Measurements from ENCODE around the gene SLC16A2.
A peak's percentile ranks its signal among the peaks of the same experiment; 100 is the strongest.

Gene SLC16A2

GRCh38 chrX:74531081-74531480 lies 109.8 kb downstream of the SLC16A2 start:
- no peak overlapping the region for H3K4me3 Mint-ChIP-seq

GRCh38 chrX:74534569-74535038 lies 113.3 kb downstream of the SLC16A2 start:
- Mint-ChIP-seq H3K9me3 (no peaks in the 10 kb centered on the region), H3K27me3 (ENCODE audit: low read depth) (no peaks in the 10 kb centered on the region), H3K36me3 (ENCODE audit: low read depth) (peaks cover 20% of the 10 kb centered on the region), H3K4me1 (peaks cover 39% of the 10 kb centered on the region), H3K27ac (peak overlapping the region; percentile 97 to 99 (median 98)), H3K4me3 (peak overlapping the region; percentile 84 to 93 (median 89))
- TF ChIP-seq CTCF (IDR thresholded peaks at IDR 0.05; ENCODE audit: unreplicated experiment in 3 of 3): no peak

More at GRCh38 chrX:74531081-74531480, 109.8 kb downstream of the SLC16A2 start:
- Mint-ChIP-seq H3K9me3 (no peaks in the 10 kb centered on the region), H3K36me3 (ENCODE audit: low read depth) (peaks cover 26% of the 10 kb centered on the region), H3K27me3 (ENCODE audit: low read depth) (no peaks in the 10 kb centered on the region), H3K4me1 (peaks cover 40% of the 10 kb centered on the region), H3K27ac (no peak overlapping the region)
- no peak for TF ChIP-seq CTCF (IDR thresholded peaks at IDR 0.05; ENCODE audit: unreplicated experiment in 3 of 3)

GRCh38 chrX:74535086-74535407 lies 113.8 kb downstream of the SLC16A2 start:
- Mint-ChIP-seq H3K27me3 (ENCODE audit: low read depth) (no peaks in the 10 kb centered on the region), H3K4me1 (peaks cover 39% of the 10 kb centered on the region), H3K27ac (peak overlapping the region; percentile 97 to 99 (median 98)), H3K36me3 (ENCODE audit: low read depth) (peaks cover 20% of the 10 kb centered on the region), H3K4me3 (peak overlapping the region; percentile 84 to 93 (median 89)), H3K9me3 (no peaks in the 10 kb centered on the region)
- no peak for TF ChIP-seq CTCF (IDR thresholded peaks at IDR 0.05; ENCODE audit: unreplicated experiment in 3 of 3)

- peaks cover 41% of the 10 kb centered on the region for H3K4me1 Mint-ChIP-seq
- TF ChIP-seq CTCF (IDR thresholded peaks at IDR 0.05; ENCODE audit: unreplicated experiment in 3 of 3): peak; percentile 46 to 48 (median 47)
- H3K4me3 Mint-ChIP-seq: peak overlapping the region; percentile 84 to 93 (median 89)
- H3K36me3 Mint-ChIP-seq (ENCODE audit: low read depth): peaks cover 20% of the 10 kb centered on the region
- H3K27ac Mint-ChIP-seq: peak overlapping the region; percentile 97 to 99 (median 98)
- H3K9me3 Mint-ChIP-seq: no peaks in the 10 kb centered on the region
- no peaks in the 10 kb centered on the region for H3K27me3 Mint-ChIP-seq (ENCODE audit: low read depth)
These were observed 114.3 kb downstream of the SLC16A2 start for GRCh38 chrX:74535408-74536151.

- peaks cover 20% of the 10 kb centered on the region for H3K36me3 Mint-ChIP-seq (ENCODE audit: low read depth)
- peaks cover 48% of the 10 kb centered on the region for H3K4me1 Mint-ChIP-seq
- no peaks in the 10 kb centered on the region for H3K27me3 Mint-ChIP-seq (ENCODE audit: low read depth)
- H3K27ac Mint-ChIP-seq: peak overlapping the region; percentile 97 to 99 (median 98)
- peak; percentile 44 to 48 (median 44) for TF ChIP-seq CTCF (IDR thresholded peaks at IDR 0.05; ENCODE audit: unreplicated experiment in 3 of 3)
- H3K4me3 Mint-ChIP-seq: peak overlapping the region; percentile 84 to 93 (median 89)
- no peaks in the 10 kb centered on the region for H3K9me3 Mint-ChIP-seq
These were observed 115.0 kb downstream of the SLC16A2 start for GRCh38 chrX:74536152-74536831.
